Measurements from ENCODE around the gene AMIGO2.
"Not testable (repeated sequence)": the region's sequence is repeated elsewhere in the genome, so short reads cannot be mapped to it uniquely, and the experiment has no call there.

Gene AMIGO2

DNA sequence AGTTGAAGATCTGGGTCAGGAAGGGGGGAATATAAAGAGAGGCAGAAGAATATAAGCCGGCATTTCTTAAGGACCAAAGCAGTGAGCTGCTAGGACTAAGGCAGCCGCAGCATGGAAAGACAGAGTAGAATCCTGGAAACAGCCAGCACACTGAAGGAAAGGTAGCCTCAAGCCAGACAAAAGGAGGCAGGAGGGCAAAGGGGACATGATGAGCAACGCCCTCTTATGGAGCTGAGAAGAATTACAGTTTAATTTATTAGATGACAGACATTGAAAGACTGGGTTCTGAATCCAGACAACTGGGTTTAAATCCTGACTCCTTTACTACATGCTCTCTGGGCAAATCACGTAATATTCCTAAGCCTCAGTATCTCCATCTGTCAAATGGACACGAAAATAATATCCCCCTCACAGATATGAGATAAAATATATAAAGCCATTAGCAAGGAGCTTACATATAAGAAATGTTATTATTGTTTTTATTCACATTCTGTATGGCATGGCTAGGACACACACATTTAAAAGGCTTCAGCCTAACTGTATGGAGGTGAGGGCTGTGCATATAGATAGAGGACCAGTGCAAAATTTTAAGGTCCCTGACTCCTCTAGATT is 8.4 kb downstream of the AMIGO2 start:
- DNase-seq, result no peak

GRCh38 chr12:47070310-47070709 is 9.4 kb downstream of the AMIGO2 start:
- DNase-seq, result no peak

DNA sequence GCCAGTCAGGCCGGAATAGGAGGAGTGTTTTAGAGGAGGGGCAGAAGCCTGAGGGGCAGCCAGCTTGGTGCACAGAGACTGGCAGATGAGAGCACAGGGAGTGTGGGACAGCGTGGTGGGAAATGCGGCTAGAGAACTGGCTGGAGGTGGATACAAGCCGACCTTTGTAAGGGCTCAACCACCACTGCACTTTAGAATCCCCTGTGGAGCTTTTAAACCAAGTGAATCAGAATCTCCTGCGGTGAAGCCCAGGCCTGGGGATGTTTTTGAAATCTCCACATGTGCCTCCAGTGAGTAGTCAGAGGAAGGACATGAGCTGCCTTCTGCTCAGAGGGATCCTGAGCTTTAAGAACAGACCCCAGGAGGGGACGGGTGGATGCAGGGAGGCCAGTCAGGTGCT is 11.2 kb downstream of the AMIGO2 start:
- no peak for DNase-seq

DNA sequence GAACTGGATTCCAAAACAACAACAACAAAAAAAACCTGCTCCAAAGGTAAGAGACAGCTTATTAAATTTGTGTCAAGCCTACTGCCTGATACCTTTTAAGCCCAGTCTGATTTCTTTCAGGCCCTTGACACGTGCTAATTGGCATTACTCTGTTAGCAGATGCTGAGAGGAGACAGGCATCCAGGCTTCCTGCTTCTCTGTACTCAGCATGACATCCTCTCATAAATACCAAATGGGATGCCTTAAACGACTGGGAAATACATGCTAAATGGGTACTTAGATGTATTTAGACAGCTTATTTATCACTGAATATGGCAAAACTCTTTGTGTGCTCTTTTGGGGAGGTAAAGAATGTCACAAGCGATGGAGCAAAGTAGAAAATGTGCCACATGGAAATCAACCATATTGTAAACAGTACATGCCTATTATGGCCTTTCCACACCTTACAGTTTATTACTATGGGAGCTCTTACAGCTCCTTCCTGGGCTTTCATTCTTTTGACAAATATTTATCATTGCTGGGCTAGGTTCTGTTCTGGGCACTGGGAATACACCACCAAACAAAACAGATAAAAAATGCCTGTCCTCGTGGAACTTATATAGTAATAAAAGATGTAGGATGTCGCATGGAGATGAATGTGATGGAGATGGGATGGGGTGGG is 11.9 kb downstream of the AMIGO2 start:
- DNase-seq, result no peak

DNA sequence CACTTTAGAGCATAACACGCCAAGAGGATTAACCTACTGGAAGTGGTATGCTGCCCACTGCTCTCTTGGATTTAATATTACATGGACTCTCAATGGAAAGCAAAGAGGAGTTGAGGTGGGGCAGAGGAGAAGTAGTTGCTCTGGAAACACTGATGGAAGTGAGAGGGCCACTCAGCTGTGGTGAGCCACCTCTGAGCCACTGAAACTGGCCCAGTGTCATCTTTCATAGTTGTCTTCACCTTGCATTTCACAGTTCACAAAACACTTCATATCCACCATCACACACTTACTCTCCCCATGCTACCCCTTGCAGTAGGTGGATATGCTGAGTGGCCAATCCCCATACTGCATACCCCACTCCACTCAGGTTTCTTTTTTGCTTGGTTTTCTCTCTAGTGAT is 12.6 kb downstream of the AMIGO2 start:
- DNase-seq, result no peak

- DNase-seq, result no peak
Measured at GRCh38 chr12:47066278-47067025, 13.3 kb downstream of the AMIGO2 start.

GRCh38 chr12:47065546-47065945 is 14.2 kb downstream of the AMIGO2 start:
- DNase-seq, result no peak

- DNase-seq, result not testable (repeated sequence)
Measured at GRCh38 chr12:47058640-47059039, 21.1 kb downstream of the AMIGO2 start.

DNA sequence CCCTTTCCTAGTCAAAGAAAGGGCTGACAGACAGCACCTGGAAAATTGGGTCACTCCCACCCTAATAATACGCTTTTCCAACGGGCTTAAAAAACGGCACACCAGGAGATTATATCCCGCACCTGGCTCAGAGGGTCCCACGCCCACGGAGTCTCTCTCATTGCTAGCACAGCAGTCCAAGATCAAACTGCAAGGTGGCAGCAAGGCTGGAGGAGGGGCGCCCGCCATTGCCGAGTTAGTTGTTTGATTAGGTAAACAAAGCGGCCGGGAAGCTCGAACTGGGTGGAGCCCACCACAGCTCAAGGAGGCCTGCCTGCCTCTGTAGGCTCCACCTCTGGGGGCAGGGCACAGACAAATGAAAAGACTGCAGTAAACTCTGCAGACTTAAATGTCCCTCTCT is 22.8 kb downstream of the AMIGO2 start:
- DNase-seq, result not testable (repeated sequence)

- not testable (repeated sequence) for DNase-seq
Measured at GRCh38 chr12:47055856-47056255, 23.9 kb downstream of the AMIGO2 start.

DNA sequence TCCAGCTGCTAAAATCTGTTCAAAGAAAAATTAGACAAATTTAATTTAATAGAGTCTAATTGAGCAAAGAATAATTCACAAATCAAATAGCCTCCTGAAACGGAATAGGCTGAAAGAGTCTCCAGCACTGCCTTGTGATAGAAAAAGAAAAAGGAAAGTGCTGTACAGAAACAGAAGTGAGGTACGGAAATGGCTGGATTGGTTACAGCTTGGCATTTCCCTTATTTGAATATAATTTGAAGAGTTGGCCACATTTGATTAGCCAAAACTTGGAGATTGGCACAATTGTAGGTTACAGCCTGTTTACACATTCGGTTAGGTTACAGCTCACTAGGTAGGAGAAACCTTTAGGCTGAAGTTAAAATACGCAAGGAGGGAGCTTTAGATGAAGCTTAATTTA is 25.1 kb downstream of the AMIGO2 start:
- DNase-seq, result no peak

DNA sequence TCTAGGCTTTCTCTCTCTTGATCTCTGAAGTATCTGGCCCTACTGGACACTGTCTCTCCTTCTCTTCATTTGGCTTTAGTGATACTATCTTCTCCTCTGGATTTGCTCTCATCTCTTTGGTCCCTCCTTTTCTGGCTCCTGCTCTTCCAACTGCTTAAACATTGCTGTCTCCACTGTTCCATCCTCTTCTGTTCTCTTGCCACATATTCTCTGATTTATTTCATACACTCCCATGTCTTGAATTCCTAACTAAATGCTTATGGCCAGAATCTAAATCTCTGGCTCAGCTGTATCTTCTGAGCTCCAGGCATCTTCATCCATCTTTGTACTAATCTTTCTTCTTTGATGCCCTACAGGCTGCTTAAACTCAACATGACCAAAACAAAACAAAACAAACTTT is 25.8 kb downstream of the AMIGO2 start:
- no peak for DNase-seq

- no peak for DNase-seq
Measured at GRCh38 chr12:47052274-47052673, 27.5 kb downstream of the AMIGO2 start.

GRCh38 chr12:47051291-47051690 is 28.5 kb downstream of the AMIGO2 start:
- not testable (repeated sequence) for DNase-seq

DNA sequence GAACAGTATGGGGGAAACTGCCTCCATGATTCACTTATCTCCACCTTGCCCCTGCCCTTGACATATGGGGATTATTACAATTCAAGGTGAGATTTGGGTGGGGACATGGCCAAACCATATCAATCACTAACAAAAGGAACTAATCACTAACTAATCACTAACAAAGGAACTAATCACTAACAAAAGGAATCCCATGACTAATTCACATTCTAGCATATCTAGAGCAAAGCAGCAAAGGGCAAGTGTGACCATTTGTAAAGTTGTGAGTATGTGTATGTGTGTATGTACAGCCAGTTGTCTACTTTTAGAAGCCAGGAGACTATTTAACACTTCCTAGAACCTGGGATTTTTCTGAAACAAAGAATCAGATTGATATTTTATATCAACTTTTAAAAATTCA is 31.2 kb downstream of the AMIGO2 start:
- no peak for DNase-seq

DNA sequence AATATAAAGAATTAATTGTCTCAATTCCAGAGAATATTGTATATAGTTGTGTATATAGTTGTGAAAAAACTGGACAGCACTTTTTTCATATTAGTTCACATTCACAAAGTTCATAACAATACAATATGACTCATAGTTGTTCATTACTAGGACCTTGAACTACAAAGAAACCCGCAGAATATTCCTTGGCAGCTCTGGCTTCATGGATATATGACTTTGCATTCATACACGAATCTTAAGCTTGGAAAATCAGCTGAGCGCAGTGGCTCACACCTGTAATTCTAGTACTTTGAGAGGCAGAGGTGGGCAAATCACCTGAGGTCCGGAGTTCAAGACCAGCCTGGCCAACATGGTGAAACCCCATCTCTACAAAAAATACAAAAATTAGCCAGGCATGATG is 38.4 kb downstream of the AMIGO2 start:
- DNase-seq, result no peak

DNA sequence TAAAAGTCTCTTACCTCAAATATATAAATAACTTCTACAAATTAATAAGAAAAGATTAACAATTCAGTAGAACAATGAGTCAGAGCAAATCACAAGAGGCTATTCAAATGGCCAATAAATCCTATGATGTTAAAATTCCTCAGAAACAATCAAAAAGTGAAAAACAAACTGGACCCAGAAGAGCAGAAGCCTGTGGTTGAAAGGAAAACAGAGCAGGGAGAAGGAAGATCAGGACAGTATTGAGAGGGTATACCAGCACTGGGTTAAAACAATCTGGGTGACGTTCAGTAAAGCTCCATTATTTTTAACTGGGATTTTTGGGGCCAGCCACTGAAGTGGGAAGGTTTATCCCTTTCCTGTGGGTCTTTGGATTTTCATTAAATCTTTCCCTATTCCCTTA is 40.0 kb downstream of the AMIGO2 start:
- DNase-seq, result no peak

- no peak for DNase-seq
Measured at GRCh38 chr12:47039079-47039478, 40.7 kb downstream of the AMIGO2 start.

DNA sequence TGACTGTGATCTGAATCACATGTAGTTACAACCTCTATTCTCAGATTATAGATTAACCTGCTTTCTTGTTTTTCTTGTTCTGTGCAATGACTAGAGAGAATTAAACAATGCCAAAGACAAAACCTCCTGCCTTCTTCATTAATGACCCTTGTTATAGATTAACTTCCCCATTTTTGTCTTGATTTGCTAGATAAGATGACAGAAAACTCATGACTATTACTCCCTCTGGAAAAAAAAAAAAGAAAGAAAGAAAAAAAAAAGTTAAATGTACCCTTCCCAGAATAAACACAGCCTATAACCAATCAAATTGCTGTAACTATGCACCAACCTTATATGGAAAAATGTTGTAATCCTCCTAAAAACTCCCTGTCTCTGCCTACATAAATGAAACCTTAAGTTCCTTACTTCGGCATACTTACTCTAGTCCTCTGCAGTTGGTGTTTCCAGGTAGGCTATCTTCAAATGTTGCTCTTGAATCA is 41.5 kb downstream of the AMIGO2 start:
- no peak for DNase-seq

GRCh38 chr12:47035484-47035883 is 44.3 kb downstream of the AMIGO2 start:
- DNase-seq, result no peak

GRCh38 chr12:47034661-47035060 is 45.1 kb downstream of the AMIGO2 start:
- DNase-seq, result no peak

DNA sequence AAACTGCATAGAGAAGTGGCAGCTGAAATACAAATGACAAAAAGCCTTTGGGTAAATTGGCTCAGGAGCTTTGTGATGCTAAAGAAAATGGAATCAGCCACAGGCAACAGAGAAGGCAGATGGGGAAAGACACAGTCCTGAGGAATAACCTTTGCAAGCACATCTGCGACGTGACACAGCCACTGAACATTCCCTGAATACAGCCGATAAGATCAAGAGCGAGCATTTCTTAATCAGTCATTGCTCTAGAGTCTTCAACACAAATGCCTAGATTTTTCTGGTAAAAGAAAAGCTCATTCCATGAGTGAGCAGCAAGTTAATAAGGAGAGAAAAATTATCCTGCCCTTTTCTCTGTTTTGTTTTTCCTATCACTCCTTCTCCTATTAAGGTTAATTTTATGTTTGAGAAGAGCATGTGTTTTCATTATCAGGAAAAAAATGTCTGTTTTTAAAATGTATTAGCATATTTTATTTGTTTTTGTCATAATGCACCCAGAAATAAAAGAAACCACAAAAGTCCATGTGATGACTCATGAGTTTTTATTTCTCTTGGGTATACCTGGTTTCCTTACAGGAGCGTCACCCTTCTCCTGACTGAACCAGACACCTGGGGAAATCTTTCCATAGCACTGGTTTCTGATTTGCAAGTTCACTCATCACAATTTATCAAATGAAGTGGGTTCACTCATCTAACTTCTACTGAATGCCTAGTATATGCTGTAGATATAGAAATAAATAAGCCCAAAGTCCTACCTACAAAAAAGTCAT is 45.8 kb downstream of the AMIGO2 start:
- DNase-seq, result no peak

DNA sequence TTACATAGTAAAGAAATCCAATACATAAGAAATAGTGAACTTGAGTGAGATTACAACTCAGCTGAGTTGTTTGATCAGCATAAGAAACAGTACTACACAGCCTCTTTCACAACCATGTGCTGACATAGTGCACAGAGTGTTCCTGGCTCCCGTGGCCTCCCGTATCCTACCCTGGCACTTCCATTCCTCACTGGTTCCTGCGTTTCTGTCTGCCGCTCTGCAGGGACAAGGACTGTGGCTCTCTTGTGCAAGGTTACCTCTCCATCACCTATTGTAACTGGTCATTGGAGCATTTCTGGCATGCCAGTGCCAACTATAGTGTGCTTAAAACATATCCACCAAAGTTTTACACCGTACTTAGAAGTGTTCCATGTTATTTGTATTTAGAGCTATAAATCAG is 46.7 kb downstream of the AMIGO2 start:
- no peak for DNase-seq
